Adrenal gland (tissue), 12 donors: ENCODE measurements around the gene NXN. TPM values are rescaled to one million over a fixed set of nuclear protein-coding genes. Genes with fewer than 3 reads are reported as not detected.

Experiments used
- DNase-seq, 7 donors: peaks; one replicate each; pipeline ENCODE4 v3.0.0-alpha.2; 2019 to 2020
- H3K27ac ChIP-seq, 5 donors: fragments of 200-600 bp; sonication (generic) in 4 of 5; 1 replicate in 3 of 5; 2 replicates in 2 of 5; pipeline versions ENCODE4 v1.5.1 to v1.8.0; 2016 to 2020; ENCODE audit warnings: mild to moderate bottlenecking in 1 of 5
- H3K27me3 ChIP-seq: fragments of 200-600 bp; 2 replicates; pipeline ENCODE4 v1.8.0; 2021
- H3K36me3 ChIP-seq, 2 donors: fragments of 200-600 bp; replicated peaks in 1 of 2; 1 replicate in 1 of 2; 2 replicates in 1 of 2; pipeline versions ENCODE4 v1.5.1 to v1.8.0; 2018 to 2022
- H3K4me1 ChIP-seq, 2 donors: fragments of 200-600 bp; replicated peaks in 1 of 2; 1 replicate in 1 of 2; 2 replicates in 1 of 2; pipeline versions ENCODE4 v1.5.1 to v1.8.0; 2018 to 2021
- H3K4me3 ChIP-seq, 4 donors: fragments of 200-600 bp; sonication (generic) in 3 of 4; one replicate each; pipeline ENCODE4 v1.5.1; 2016 to 2018
- H3K9me3 ChIP-seq, 3 donors: fragments of 200-600 bp; sonication (generic) in 1 of 3; replicated peaks in 1 of 3; 1 replicate in 2 of 3; 2 replicates in 1 of 3; pipeline versions ENCODE4 v1.5.1 to v1.8.0; 2016 to 2021
- CTCF ChIP-seq, 6 experiments: fragments of 450-650 bp in 4 of 6; fragments of 200-600 bp in 2 of 6; sonication (generic) in 1 of 6; IDR thresholded peaks; 1 replicate in 5 of 6; 2 replicates in 1 of 6; pipeline versions ENCODE4 v1.5.1 to v1.8.0; 2016 to 2021; ENCODE audit warnings: antibody characterized with exemption in 6 of 6, mild to moderate bottlenecking in 2 of 6, moderate library complexity in 1 of 6
- POLR2A ChIP-seq, 2 donors: fragments of 450-650 bp; IDR thresholded peaks; one replicate each; pipeline ENCODE4 v1.6.1; 2017; ENCODE audit warnings: antibody characterized with exemption in 2 of 2, mild to moderate bottlenecking in 2 of 2, moderate library complexity in 1 of 2
- WGBS, 4 donors: extraction: QIAGEN DNeasy Blood & Tissue Kit in 2 of 4; methylation state at CpG; one replicate each; pipeline versions ENCODE4 v1.1.5 to v1.1.7; 2013 to 2017; 5-methylcytosine and 5-hydroxymethylcytosine counted together
- intact Hi-C, 2 donors: fragments of 100-400 bp; cut with DNase I; formaldehyde crosslinking; loops; one replicate each; pipeline versions ENCODE4 v1.14.1 to v1.15.0; 2022 to 2023
- polyA plus RNA-seq, 3 donors: library from polyadenylated mRNA; stranded (reverse); fragments of 200-250 nt in 2 of 3; fragments of 350-450 nt in 1 of 3; fragmentation: Illumina TruSeq in 1 of 3; extraction: RNeasy Lipid Tissue Mini Kit (QIAGEN cat#74804) in 1 of 3; gene quantifications; one replicate each; pipeline ENCODE4 v1.2.3, GENCODE V29; 2013 to 2014
- total RNA-seq, 9 donors: library from RNA; depleted of rRNA in 4 of 9; stranded (reverse); fragments of >200 nt in 4 of 9; fragments of 120-200 nt in 1 of 9; fragmentation: NEBNext Ultra II Directional in 1 of 9; extraction: Animal tissue kit (Norgen Biotek cat#: 25700) in 1 of 9; gene quantifications; one replicate each; pipeline versions ENCODE4 v1.1.0 to v1.2.4, GENCODE V29; 2013 to 2023
- donor health status: healthy with polysubstance abuse.
- donor health status: Bipolar disorder and iron deficiency.
- donor health status: DM: yes; HTN: yes; CAD: no.
- donor health status: DM: no; HTN: no; CAD: no.
- donor health status: DM: no; HTN: no; CAD: no.
- donor health status: DM: yes; HTN: yes; CAD: no.

The NXN gene
- total and polyA plus RNA-seq, 12 donors: 3.6 to 24.7 (median 10.9) TPM

DNA sequence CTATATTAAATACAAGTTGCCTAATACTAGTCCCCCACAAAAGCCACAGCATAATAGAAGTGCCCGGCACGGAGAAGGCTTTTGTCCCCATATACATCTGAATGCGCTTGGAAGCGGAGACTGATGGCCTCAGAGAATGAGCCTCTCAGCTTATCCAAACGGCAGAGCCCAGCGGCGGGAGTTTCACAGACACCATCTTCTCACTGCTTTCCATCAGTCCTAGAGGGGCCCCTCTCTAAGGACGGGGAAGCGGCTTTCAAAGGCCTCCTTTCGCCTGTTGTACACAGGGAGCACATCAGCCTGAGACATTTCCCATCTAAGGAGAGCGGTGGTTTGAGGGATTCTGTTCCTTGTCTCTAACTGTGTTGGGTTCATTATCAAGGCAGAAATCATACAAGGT, 16.9 kb downstream of the NXN start:
- no peaks in the 10 kb centered on the region for H3K4me1 ChIP-seq
- H3K4me3 ChIP-seq: no peak overlapping the region
- no peaks in the 10 kb centered on the region for H3K9me3 ChIP-seq
- WGBS, 4 donors: 75 to 85% (median 77%) methylated on average over 11 of the region's 11 CpGs
- H3K27ac ChIP-seq: no peak overlapping the region
- no peaks in the 10 kb centered on the region for H3K36me3 ChIP-seq
- TF ChIP-seq POLR2A (IDR thresholded peaks at IDR 0.05): no peak
- no peak for TF ChIP-seq CTCF (IDR thresholded peaks at IDR 0.05)
- DNase-seq: no peak
- no peaks in the 10 kb centered on the region for H3K27me3 ChIP-seq
- intact Hi-C loops: no loop called here

DNA sequence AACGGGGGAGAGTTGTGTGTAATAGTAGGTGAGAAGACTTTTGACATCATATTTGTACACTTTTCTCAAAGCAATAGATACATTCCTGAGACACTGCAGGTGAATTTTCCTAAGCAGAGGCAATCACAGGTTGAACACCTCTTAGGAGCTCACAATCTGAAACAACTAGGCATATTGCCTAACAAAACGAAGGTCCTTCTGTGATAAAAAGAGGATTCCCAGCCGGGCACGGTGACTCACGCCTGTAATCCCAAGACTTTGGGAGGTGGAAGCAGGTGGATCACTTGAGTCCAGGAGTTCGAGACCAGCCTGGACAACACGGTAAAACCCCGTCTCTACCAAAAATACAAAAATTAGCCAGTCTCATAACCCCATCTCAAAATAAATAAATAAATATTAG, 17.4 kb downstream of the NXN start:
- DNase-seq: peak in 1 of 7 donors; percentile 37
- H3K4me3 ChIP-seq: no peak overlapping the region
- no peak overlapping the region for H3K27ac ChIP-seq
- WGBS, 4 donors: 66 to 78% (median 70%) methylated on average over 8 of the region's 8 CpGs
- intact Hi-C loops: no loop called here
- no peaks in the 10 kb centered on the region for H3K36me3 ChIP-seq
- H3K4me1 ChIP-seq: no peaks in the 10 kb centered on the region
- TF ChIP-seq POLR2A (IDR thresholded peaks at IDR 0.05) (no peak), CTCF (IDR thresholded peaks at IDR 0.05) (no peak)
- no peaks in the 10 kb centered on the region for H3K27me3 ChIP-seq
- H3K9me3 ChIP-seq: no peaks in the 10 kb centered on the region

DNA sequence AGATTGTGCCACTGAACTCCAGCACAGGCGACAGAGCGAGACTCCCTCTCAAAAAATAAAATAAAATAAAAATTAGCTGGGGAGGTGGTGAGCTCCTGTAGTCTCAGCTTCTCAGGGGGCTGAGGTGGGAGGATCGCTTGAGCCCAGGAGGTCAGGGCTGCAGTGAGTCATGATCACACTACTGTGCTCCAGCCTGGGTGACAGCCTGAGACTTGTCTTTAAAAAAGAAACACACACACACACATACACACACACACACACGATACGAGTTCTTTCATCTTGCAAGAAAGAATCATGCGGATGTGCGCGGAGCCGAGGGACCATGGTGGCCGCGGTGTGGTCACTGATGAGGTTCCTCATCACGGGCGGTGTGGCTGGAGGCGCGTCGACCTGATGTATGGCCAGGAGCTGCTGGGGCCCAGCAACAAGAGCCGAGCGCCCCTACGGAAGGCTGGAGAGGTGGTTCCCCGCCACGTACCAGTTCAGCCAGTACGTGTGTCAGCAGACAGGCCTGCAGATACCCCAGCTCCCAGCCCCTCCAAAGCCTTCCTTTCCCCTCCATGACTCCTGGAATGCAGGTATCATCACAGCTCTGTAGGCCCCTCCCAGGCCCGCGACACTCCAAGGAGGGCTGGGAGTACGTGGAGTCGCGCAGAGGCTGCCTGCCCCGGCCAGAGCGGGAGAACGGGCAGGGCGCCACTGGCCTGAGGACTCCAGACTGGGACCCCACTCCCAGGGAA, 20.7 kb downstream of the NXN start:
- H3K27ac ChIP-seq: no peak overlapping the region

DNA sequence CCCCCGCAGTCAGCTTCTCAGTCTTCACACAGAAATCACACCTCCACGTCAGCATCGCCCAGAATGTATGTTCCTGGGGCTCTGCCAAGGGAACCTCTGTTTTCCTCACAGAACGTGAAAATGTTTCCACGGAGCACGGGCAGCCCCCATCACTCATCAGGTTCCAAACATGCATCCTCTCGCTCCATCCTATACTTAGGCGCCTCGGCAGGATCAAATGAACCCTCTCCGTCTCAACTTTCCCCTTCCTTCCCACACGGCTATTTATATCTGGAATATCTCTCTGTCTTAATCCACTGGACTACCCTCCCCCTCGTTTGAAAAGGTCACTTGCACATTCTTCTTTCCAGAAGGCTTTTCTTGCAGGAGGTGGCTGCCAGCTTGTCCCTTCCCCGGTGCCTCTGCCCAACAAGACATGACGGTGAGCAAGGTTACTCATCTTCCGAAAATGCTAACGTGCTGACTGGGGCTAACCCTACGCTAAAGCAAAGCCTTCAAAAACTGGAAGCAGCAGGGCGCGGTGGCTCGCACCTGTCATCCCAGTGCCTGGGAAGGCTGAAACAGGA, 21.6 kb downstream of the NXN start:
- H3K4me1 ChIP-seq: no peaks in the 10 kb centered on the region
- intact Hi-C loops: no loop called here
- TF ChIP-seq POLR2A (IDR thresholded peaks at IDR 0.05) (no peak), CTCF (IDR thresholded peaks at IDR 0.05) (no peak)
- no peak overlapping the region for H3K4me3 ChIP-seq
- 69 to 82% (median 79%) methylated on average over 20 of the region's 20 CpGs for WGBS, 4 donors
- no peak overlapping the region for H3K27ac ChIP-seq
- no peaks in the 10 kb centered on the region for H3K9me3 ChIP-seq
- peak in 1 of 7 donors; percentile 43 for DNase-seq
- no peaks in the 10 kb centered on the region for H3K27me3 ChIP-seq
- no peaks in the 10 kb centered on the region for H3K36me3 ChIP-seq

More for the DNA sequence above, 20.7 kb downstream of the NXN start:
- peak in 2 of 7 donors; percentile 23 to 42 for DNase-seq
- intact Hi-C loops: no loop called here
- Histone ChIP-seq H3K36me3 (no peaks in the 10 kb centered on the region), H3K4me1 (no peaks in the 10 kb centered on the region), H3K4me3 (no peak overlapping the region), H3K9me3 (no peaks in the 10 kb centered on the region), H3K27me3 (no peaks in the 10 kb centered on the region)
- 87 to 93% (median 90%) methylated on average over 28 to 31 of the region's 31 CpGs for WGBS, 4 donors
- TF ChIP-seq CTCF (IDR thresholded peaks at IDR 0.05): no peak
- TF ChIP-seq POLR2A (IDR thresholded peaks at IDR 0.05): no peak
